Caco-2 (cell line): Measurements from ENCODE around the gene FUNDC2. TPM values are rescaled to one million over a fixed set of nuclear protein-coding genes. Genes with fewer than 3 reads are reported as not detected.

Source experiments
- BruUV-seq: library from RNA; stranded (reverse); fragments of 400-500 nt; replicated peaks from 2 replicates; lab custom pipeline; 2021; lab: Mats Ljungman, UMichigan
- CTCF ChIA-PET: fragments of 300-600 bp; sonication (Branson Sonifier 250); formaldehyde crosslinking; loops from one replicate; lab custom pipeline; 2022; ENCODE audit warnings: antibody characterized with exemption; lab: Charles Lee
- POLR2A ChIA-PET: fragments of 300-600 bp; sonication (Branson Sonifier 250); formaldehyde crosslinking; loops from one replicate; lab custom pipeline; 2022; ENCODE audit warnings: antibody characterized with exemption; lab: Charles Lee
- DNase-seq, 2 experiments: peaks; one replicate each; pipeline versions ENCODE4 v3.0.0 to v3.0.0-alpha.2; 2020 to 2022
- H3K27me3 ChIP-seq: replicated peaks from 2 replicates; pipeline ENCODE4 v1.6.0; 2011; ENCODE audit warnings: low read length; ENCODE audit not compliant: control insufficient read depth, insufficient read depth
- H3K36me3 ChIP-seq: 2 replicates; pipeline ENCODE4 v1.5.1; 2011; ENCODE audit warnings: low read length; ENCODE audit not compliant: control insufficient read depth, insufficient read depth
- H3K4me1 ChIP-seq: fragments of 250-450 bp; sonication (Bioruptor Pico); 2 replicates; pipeline ENCODE4 v1.5.1; 2020; ENCODE audit warnings: mild to moderate bottlenecking
- H3K4me3 ChIP-seq: 2 replicates; pipeline ENCODE4 v1.5.1; 2011; ENCODE audit warnings: low read depth, mild to moderate bottlenecking, control low read depth, low read length
- H3K9me3 ChIP-seq: fragments of 250-450 bp; sonication (Bioruptor Pico); 2 replicates; pipeline ENCODE4 v1.5.1; 2020; ENCODE audit warnings: mild to moderate bottlenecking, moderate library complexity
- H3K27ac Mint-ChIP-seq: one replicate; pipeline ENCODE4 v1.8.0; 2022; ENCODE audit warnings: mixed read lengths; ENCODE audit not compliant: unreplicated experiment
- H3K27me3 Mint-ChIP-seq: one replicate; pipeline ENCODE4 v1.8.0; 2022; ENCODE audit warnings: mixed read lengths; ENCODE audit not compliant: insufficient read depth, unreplicated experiment
- H3K36me3 Mint-ChIP-seq: one replicate; pipeline ENCODE4 v1.8.0; 2022; ENCODE audit warnings: mild to moderate bottlenecking, mixed read lengths; ENCODE audit not compliant: insufficient read depth, unreplicated experiment
- H3K4me1 Mint-ChIP-seq: one replicate; pipeline ENCODE4 v1.8.0; 2022; ENCODE audit warnings: low read depth, mixed read lengths; ENCODE audit not compliant: unreplicated experiment
- H3K4me3 Mint-ChIP-seq: one replicate; pipeline ENCODE4 v1.8.0; 2022; ENCODE audit warnings: mild to moderate bottlenecking, moderate library complexity, mixed read lengths; ENCODE audit not compliant: unreplicated experiment
- H3K9me3 Mint-ChIP-seq: one replicate; pipeline ENCODE4 v1.8.0; 2022; ENCODE audit warnings: mixed read lengths; ENCODE audit not compliant: unreplicated experiment
- CTCF ChIP-seq, 2 experiments: fragments of 200-600 bp in 1 of 2; IDR thresholded peaks; 1 replicate in 1 of 2; 2 replicates in 1 of 2; pipeline versions ENCODE4 v1.5.1 to v1.8.0; 2011 to 2022; ENCODE audit warnings: antibody characterized with exemption in 1 of 2, control low read depth in 1 of 2, inconsistent platforms in 1 of 2, low read depth in 1 of 2, low read length in 1 of 2, mild to moderate bottlenecking in 1 of 2, moderate library complexity in 1 of 2; ENCODE audit not compliant: insufficient read depth in 1 of 2, severe bottlenecking in 1 of 2, unreplicated experiment in 1 of 2
- intact Hi-C: fragments of 100-400 bp; cut with micrococcal nuclease; formaldehyde crosslinking; loops from one replicate; pipeline ENCODE4 v1.10.0; 2022; ENCODE audit not compliant: unreplicated experiment
- total RNA-seq: library from RNA; stranded (reverse); gene quantifications from 2 replicates; pipeline ENCODE4 v1.2.3, GENCODE V29; 2022

The FUNDC2 gene
- total RNA-seq, 1 experiment from 2014 or later = 47.3 TPM

GRCh38 chrX:154991039-154991438 is 35.6 kb upstream of the FUNDC2 start:
- ChIA-PET CTCF (no interaction called here), POLR2A (no interaction called here)
- BruUV-seq = no TSS peak
- H3K4me1 Mint-ChIP-seq = peaks cover 14% of the 10 kb centered on the region
- no peak overlapping the region for H3K4me3 Mint-ChIP-seq
- H3K36me3 Mint-ChIP-seq = no peaks in the 10 kb centered on the region
- no peaks in the 10 kb centered on the region for H3K36me3 ChIP-seq
- DNase-seq = no peak
- intact Hi-C loops = no loop called here
- H3K27me3 Mint-ChIP-seq = peaks cover 13% of the 10 kb centered on the region
- H3K27ac Mint-ChIP-seq = no peak overlapping the region
- no peak for TF ChIP-seq CTCF (IDR thresholded peaks at IDR 0.05; ENCODE audit: insufficient read depth in 1 of 2, low read depth in 1 of 2, low read length in 1 of 2, severe bottlenecking in 1 of 2, unreplicated experiment in 1 of 2)
- H3K4me3 ChIP-seq = no peak overlapping the region
- no peaks in the 10 kb centered on the region for H3K27me3 ChIP-seq
- H3K9me3 Mint-ChIP-seq = no peaks in the 10 kb centered on the region
- H3K9me3 ChIP-seq = no peaks in the 10 kb centered on the region
- no peaks in the 10 kb centered on the region for H3K4me1 ChIP-seq

GRCh38 chrX:154991476-154991875 is 35.2 kb upstream of the FUNDC2 start:
- H3K4me1 Mint-ChIP-seq = peaks cover 11% of the 10 kb centered on the region
- no TSS peak for BruUV-seq
- H3K36me3 ChIP-seq = no peaks in the 10 kb centered on the region
- no peak for DNase-seq
- H3K36me3 Mint-ChIP-seq = no peaks in the 10 kb centered on the region
- no peak overlapping the region for H3K4me3 ChIP-seq
- CTCF ChIA-PET = no interaction called here
- no peak for TF ChIP-seq CTCF (IDR thresholded peaks at IDR 0.05; ENCODE audit: insufficient read depth in 1 of 2, low read depth in 1 of 2, low read length in 1 of 2, severe bottlenecking in 1 of 2, unreplicated experiment in 1 of 2)
- no peaks in the 10 kb centered on the region for H3K4me1 ChIP-seq
- no peak overlapping the region for H3K4me3 Mint-ChIP-seq
- H3K9me3 ChIP-seq = no peaks in the 10 kb centered on the region
- no peaks in the 10 kb centered on the region for H3K9me3 Mint-ChIP-seq
- H3K27me3 ChIP-seq = no peaks in the 10 kb centered on the region
- POLR2A ChIA-PET = no interaction called here
- intact Hi-C loops = no loop called here
- H3K27ac Mint-ChIP-seq = no peak overlapping the region
- H3K27me3 Mint-ChIP-seq = peaks cover 12% of the 10 kb centered on the region

GRCh38 chrX:154998204-154998880 is 28.3 kb upstream of the FUNDC2 start:
- Histone ChIP-seq H3K27me3 (no peaks in the 10 kb centered on the region), H3K9me3 (no peaks in the 10 kb centered on the region), H3K4me1 (no peaks in the 10 kb centered on the region), H3K36me3 (no peaks in the 10 kb centered on the region), H3K4me3 (no peak overlapping the region)
- Mint-ChIP-seq H3K27ac (no peak overlapping the region), H3K9me3 (no peaks in the 10 kb centered on the region), H3K4me1 (no peaks in the 10 kb centered on the region), H3K4me3 (no peak overlapping the region), H3K36me3 (no peaks in the 10 kb centered on the region), H3K27me3 (peaks cover 11% of the 10 kb centered on the region)
- CTCF ChIA-PET = no interaction called here
- POLR2A ChIA-PET = no interaction called here
- intact Hi-C loops = no loop called here
- no peak for TF ChIP-seq CTCF (IDR thresholded peaks at IDR 0.05; ENCODE audit: insufficient read depth in 1 of 2, low read depth in 1 of 2, low read length in 1 of 2, severe bottlenecking in 1 of 2, unreplicated experiment in 1 of 2)
- no peak for DNase-seq
- no TSS peak for BruUV-seq
